ENCODE measurements around the gene GREB1L.

GREB1L gene

DNA sequence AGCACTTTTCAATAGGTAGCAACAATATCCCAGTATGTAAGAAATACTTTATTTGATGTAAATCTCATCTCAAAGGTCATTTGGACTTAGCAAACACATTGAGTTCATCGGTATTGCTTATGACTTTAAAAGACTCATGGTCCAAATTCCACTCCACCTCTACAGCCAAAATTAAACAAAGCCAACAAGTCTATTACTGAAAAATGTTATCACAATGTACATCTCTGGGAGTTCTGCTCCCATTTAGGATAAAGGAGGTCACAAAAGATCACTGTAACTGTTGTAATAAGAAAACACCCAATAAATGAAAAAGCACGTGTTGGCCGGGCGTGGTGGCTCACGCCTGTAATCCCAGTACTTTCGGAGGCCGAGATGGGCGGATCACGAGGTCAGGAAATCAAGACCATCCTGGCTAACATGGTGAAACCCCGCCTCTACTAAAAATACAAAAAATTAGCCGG is 308.5 kb downstream of the GREB1L start:
- no peaks in the 10 kb centered on the region for H3K27me3 ChIP-seq (ENCODE audit: control insufficient read depth in 1 of 2, insufficient read depth in 2 of 2, low read length in 2 of 2)
- H3K4me1 ChIP-seq (ENCODE audit: control insufficient read depth, insufficient read depth, low read length) = no peaks in the 10 kb centered on the region
- H3K4me3 ChIP-seq (ENCODE audit: low read length in 2 of 2) = no peak overlapping the region
- H3K9ac ChIP-seq (ENCODE audit: low read length in 2 of 2) = no peak overlapping the region
- no peaks in the 10 kb centered on the region for H3K9me3 ChIP-seq (ENCODE audit: control insufficient read depth in 2 of 2, low read length in 2 of 2)
- H3K27ac ChIP-seq (ENCODE audit: low read length) = no peak overlapping the region
- H3K36me3 ChIP-seq (ENCODE audit: control insufficient read depth in 2 of 2, insufficient read depth in 2 of 2, low read length in 2 of 2) = peaks cover 3 to 6% of the 10 kb centered on the region in 2 donors

DNA sequence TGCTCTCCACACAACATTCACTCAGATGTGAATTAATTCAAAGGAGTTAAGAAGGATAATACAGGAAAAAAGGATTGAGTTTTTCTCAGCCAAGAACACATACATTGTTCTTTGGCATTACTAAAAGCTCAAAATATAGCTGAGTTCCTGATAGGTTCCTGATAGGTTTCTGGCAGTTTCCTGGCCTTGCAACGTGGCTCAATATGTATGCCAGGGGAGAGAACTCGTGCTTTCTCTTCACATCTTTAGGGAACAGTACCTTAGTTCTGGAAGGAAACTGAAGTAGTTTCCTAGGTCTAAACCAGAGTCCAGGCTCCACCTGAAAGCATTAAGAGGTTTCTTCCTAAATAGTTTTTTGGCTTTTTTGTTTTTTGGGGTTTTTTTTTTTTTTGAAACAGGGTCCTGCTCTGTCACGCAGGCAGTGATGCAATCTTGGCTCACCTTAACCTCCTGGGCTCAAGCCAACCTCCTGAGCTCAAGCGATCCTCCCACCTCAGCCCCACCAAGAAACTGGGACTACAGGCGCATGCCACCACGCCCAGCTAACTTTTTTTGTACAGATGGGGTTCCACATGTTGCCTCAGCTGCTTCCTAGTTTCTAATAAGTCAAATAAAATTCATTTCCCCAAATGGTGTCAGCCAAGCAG is 315.7 kb downstream of the GREB1L start:
- no peak overlapping the region for H3K4me3 ChIP-seq (ENCODE audit: low read length in 2 of 2)
- no peaks in the 10 kb centered on the region for H3K27me3 ChIP-seq (ENCODE audit: control insufficient read depth in 1 of 2, insufficient read depth in 2 of 2, low read length in 2 of 2)
- H3K9me3 ChIP-seq (ENCODE audit: control insufficient read depth in 2 of 2, low read length in 2 of 2) = no peaks in the 10 kb centered on the region
- H3K27ac ChIP-seq (ENCODE audit: low read length) = no peak overlapping the region
- no peaks in the 10 kb centered on the region for H3K4me1 ChIP-seq (ENCODE audit: control insufficient read depth, insufficient read depth, low read length)
- no peak overlapping the region for H3K9ac ChIP-seq (ENCODE audit: low read length in 2 of 2)
- H3K36me3 ChIP-seq (ENCODE audit: control insufficient read depth in 2 of 2, insufficient read depth in 2 of 2, low read length in 2 of 2) = peaks cover 4 to 6% of the 10 kb centered on the region in 2 donors

DNA sequence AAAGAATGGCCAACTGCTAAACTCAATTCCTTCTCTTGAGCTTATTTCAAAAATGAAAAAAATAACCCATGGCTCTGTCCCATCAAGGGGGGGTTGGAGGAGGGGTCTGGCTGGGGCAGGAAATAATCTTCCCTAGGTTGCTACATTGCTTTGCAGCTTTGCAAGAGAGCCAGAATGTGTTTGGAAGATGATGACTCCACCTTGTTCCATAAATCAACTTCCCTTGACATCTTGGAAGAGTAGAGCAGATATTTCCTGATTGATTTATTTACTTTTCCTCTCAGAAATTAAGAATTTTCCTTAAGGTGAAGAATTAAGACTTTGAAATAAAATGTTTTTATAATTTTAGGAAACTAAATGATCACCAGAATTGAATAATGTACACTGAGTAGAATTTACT is 317.2 kb downstream of the GREB1L start:
- H3K27me3 ChIP-seq (ENCODE audit: control insufficient read depth in 1 of 2, insufficient read depth in 2 of 2, low read length in 2 of 2) = no peaks in the 10 kb centered on the region
- H3K9ac ChIP-seq (ENCODE audit: low read length in 2 of 2) = no peak overlapping the region
- H3K4me1 ChIP-seq (ENCODE audit: control insufficient read depth, insufficient read depth, low read length) = no peaks in the 10 kb centered on the region
- no peaks in the 10 kb centered on the region for H3K9me3 ChIP-seq (ENCODE audit: control insufficient read depth in 2 of 2, low read length in 2 of 2)
- H3K36me3 ChIP-seq (ENCODE audit: control insufficient read depth in 2 of 2, insufficient read depth in 2 of 2, low read length in 2 of 2) = peaks cover 11 to 16% of the 10 kb centered on the region in 2 donors
- H3K27ac ChIP-seq (ENCODE audit: low read length) = no peak overlapping the region
- H3K4me3 ChIP-seq (ENCODE audit: low read length in 2 of 2) = no peak overlapping the region

DNA sequence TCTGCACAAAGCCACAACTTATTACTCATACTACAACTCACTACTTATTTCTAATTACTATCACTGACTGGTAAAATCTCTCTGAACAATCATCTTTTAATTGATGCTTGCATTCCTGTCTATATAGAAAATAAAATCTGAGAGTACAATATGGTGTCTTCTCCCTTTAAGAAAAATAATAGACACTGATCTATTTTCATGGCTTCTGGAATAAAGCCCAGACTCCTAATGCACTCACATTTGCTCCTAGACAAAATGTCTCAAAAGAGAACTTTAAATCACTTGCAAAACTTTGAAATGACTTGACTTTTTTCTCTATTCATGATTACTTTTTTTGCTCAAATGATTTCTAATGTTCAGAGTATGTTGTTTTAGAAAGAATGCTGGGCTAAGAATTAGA is 329.7 kb downstream of the GREB1L start:
- Histone ChIP-seq H3K36me3 (ENCODE audit: control insufficient read depth in 2 of 2, insufficient read depth in 2 of 2, low read length in 2 of 2) (peaks cover 2 to 17% of the 10 kb centered on the region in 2 donors), H3K27ac (ENCODE audit: low read length) (no peak overlapping the region), H3K9ac (ENCODE audit: low read length in 2 of 2) (no peak overlapping the region), H3K4me3 (ENCODE audit: low read length in 2 of 2) (no peak overlapping the region), H3K9me3 (ENCODE audit: control insufficient read depth in 2 of 2, low read length in 2 of 2) (no peaks in the 10 kb centered on the region), H3K27me3 (ENCODE audit: control insufficient read depth in 1 of 2, insufficient read depth in 2 of 2, low read length in 2 of 2) (no peaks in the 10 kb centered on the region), H3K4me1 (ENCODE audit: control insufficient read depth, insufficient read depth, low read length) (no peaks in the 10 kb centered on the region)
